ENCODE measurements around the gene SUMF1.

GRCh38 chr3:4356220-4356540 is 110.9 kb downstream of the SUMF1 start:
- TF ChIP-seq CTCF (IDR thresholded peaks at IDR 0.05) (no peak), EZH2 (IDR thresholded peaks at IDR 0.05; ENCODE audit: borderline replicate concordance, insufficient read depth, low read depth, low read length, poor library complexity, severe bottlenecking) (no peak)
